ENCODE measurements around the gene ZC3H10.
"Not testable (repeated sequence)": the region's sequence is repeated elsewhere in the genome, so short reads cannot be mapped to it uniquely, and the experiment has no call there.

The ZC3H10 gene

GRCh38 chr12:56154818-56155217 lies 36.8 kb downstream of the ZC3H10 start:
- DNase-seq (ENCODE audit: low spot score) = no peak

GRCh38 chr12:56155256-56155845 lies 37.3 kb downstream of the ZC3H10 start:
- DNase-seq (ENCODE audit: low spot score) = no peak

GRCh38 chr12:56156464-56157200 lies 38.6 kb downstream of the ZC3H10 start:
- DNase-seq (ENCODE audit: low spot score) = not testable (repeated sequence)

- peak; percentile 88 for DNase-seq (ENCODE audit: low spot score)
These were observed 39.3 kb downstream of the ZC3H10 start for GRCh38 chr12:56157201-56158028.

GRCh38 chr12:56158029-56158925 lies 40.2 kb downstream of the ZC3H10 start, which contains the start of gene MYL6:
Gene MYL6, plus strand, starts transcription at chr12:56158359. Its CDS starts 43 bp downstream, at chr12:56158402.
- peak; percentile 94 for DNase-seq (ENCODE audit: low spot score)

GRCh38 chr12:56158926-56159461 lies 40.9 kb downstream of the ZC3H10 start:
- peak; percentile 86 for DNase-seq (ENCODE audit: low spot score)

- no peak for DNase-seq (ENCODE audit: low spot score)
These were observed 41.6 kb downstream of the ZC3H10 start for GRCh38 chr12:56159482-56160192.

- peak; percentile 64 for DNase-seq (ENCODE audit: low spot score)
These were observed 42.2 kb downstream of the ZC3H10 start for GRCh38 chr12:56160193-56160763.

- no peak for DNase-seq (ENCODE audit: low spot score)
These were observed 43.0 kb downstream of the ZC3H10 start for GRCh38 chr12:56160894-56161689.

GRCh38 chr12:56161690-56162351 lies 43.8 kb downstream of the ZC3H10 start:
- no peak for DNase-seq (ENCODE audit: low spot score)

- DNase-seq (ENCODE audit: low spot score) = no peak
These were observed 44.6 kb downstream of the ZC3H10 start for GRCh38 chr12:56162468-56163290.

- DNase-seq (ENCODE audit: low spot score) = no peak
These were observed 45.7 kb downstream of the ZC3H10 start for GRCh38 chr12:56163533-56164344.

GRCh38 chr12:56164345-56164729 lies 46.3 kb downstream of the ZC3H10 start:
- no peak for DNase-seq (ENCODE audit: low spot score)

GRCh38 chr12:56165369-56165768 lies 47.3 kb downstream of the ZC3H10 start:
- no peak for DNase-seq (ENCODE audit: low spot score)

GRCh38 chr12:56169229-56169759 lies 51.2 kb downstream of the ZC3H10 start:
- DNase-seq (ENCODE audit: low spot score) = no peak

- DNase-seq (ENCODE audit: low spot score) = no peak
These were observed 54.8 kb downstream of the ZC3H10 start for GRCh38 chr12:56172839-56173238.

Measured in GM03348 (cell line).